H9 (cell line): ENCODE results near the gene GLMP. TPM values are rescaled to one million over a fixed set of nuclear protein-coding genes. Genes with fewer than 3 reads are reported as not detected.

Experiments
- DNase-seq: peaks from one replicate; pipeline ENCODE4 v3.0.0-alpha.2; 2017
- H2AFZ ChIP-seq: one replicate; pipeline ENCODE4 v1.6.1; 2013; ENCODE audit warnings: mild to moderate bottlenecking, low read length, control low read depth, moderate library complexity
- H2AK5ac ChIP-seq: 2 replicates; pipeline ENCODE4 v1.6.1; 2013; ENCODE audit warnings: low read length, control low read depth, mixed read lengths; ENCODE audit not compliant: insufficient read length
- H2BK120ac ChIP-seq: one replicate; pipeline ENCODE4 v1.6.1; 2013; ENCODE audit warnings: low read depth, mild to moderate bottlenecking, low read length, control low read depth, inconsistent platforms; ENCODE audit not compliant: poor library complexity, severe bottlenecking
- H2BK12ac ChIP-seq: 2 replicates; pipeline ENCODE4 v1.6.1; 2013; ENCODE audit warnings: low read length, control low read depth, mixed read lengths, low read depth; ENCODE audit not compliant: insufficient read length
- H2BK15ac ChIP-seq: 2 replicates; pipeline ENCODE4 v1.6.1; 2013; ENCODE audit warnings: low read depth, low read length, control low read depth
- H2BK20ac ChIP-seq: one replicate; pipeline ENCODE4 v1.6.1; 2013; ENCODE audit warnings: low read depth, mild to moderate bottlenecking, low read length, control low read depth, inconsistent platforms; ENCODE audit not compliant: poor library complexity, severe bottlenecking
- H2BK5ac ChIP-seq: 2 replicates; pipeline ENCODE4 v1.6.1; 2013; ENCODE audit warnings: low read length, control low read depth, mixed read lengths; ENCODE audit not compliant: insufficient read length
- H3K14ac ChIP-seq: 2 replicates; pipeline ENCODE4 v1.6.1; 2013; ENCODE audit warnings: low read length, control low read depth; ENCODE audit not compliant: insufficient read depth
- H3K18ac ChIP-seq: 2 replicates; pipeline ENCODE4 v1.6.1; 2013; ENCODE audit warnings: low read depth, mild to moderate bottlenecking, mixed read lengths, low read length, control low read depth; ENCODE audit not compliant: insufficient read length
- H3K23ac ChIP-seq: 2 replicates; pipeline ENCODE4 v1.6.1; 2013; ENCODE audit warnings: low read length, control low read depth, mixed read lengths, low read depth; ENCODE audit not compliant: insufficient read length
- H3K23me2 ChIP-seq: 2 replicates; pipeline ENCODE4 v1.6.1; 2013; ENCODE audit warnings: low read depth, mild to moderate bottlenecking, mixed read lengths, low read length, control low read depth; ENCODE audit not compliant: insufficient read length, poor library complexity, severe bottlenecking
- H3K27ac ChIP-seq: 2 replicates; pipeline ENCODE4 v1.5.1; 2013; ENCODE audit warnings: low read length, control low read depth, mixed read lengths, low read depth; ENCODE audit not compliant: insufficient read length
- H3K27me3 ChIP-seq: 2 replicates; pipeline ENCODE4 v1.6.1; 2013; ENCODE audit warnings: low read length, control low read depth, inconsistent platforms; ENCODE audit not compliant: insufficient read depth
- H3K4ac ChIP-seq: 2 replicates; pipeline ENCODE4 v1.6.1; 2013; ENCODE audit warnings: low read depth, mild to moderate bottlenecking, control low read depth, inconsistent platforms, low read length, moderate library complexity
- H3K4me1 ChIP-seq: 2 replicates; pipeline ENCODE4 v1.6.1; 2013; ENCODE audit warnings: low read length, control low read depth, inconsistent platforms; ENCODE audit not compliant: insufficient read depth
- H3K4me2 ChIP-seq: 2 replicates; pipeline ENCODE4 v1.6.1; 2013; ENCODE audit warnings: low read length, control low read depth, mixed read lengths; ENCODE audit not compliant: insufficient read length, insufficient read depth
- H3K56ac ChIP-seq: 2 replicates; pipeline ENCODE4 v1.6.1; 2013; ENCODE audit warnings: low read depth, mild to moderate bottlenecking, mixed read lengths, low read length, control low read depth; ENCODE audit not compliant: insufficient read length
- H3K79me1 ChIP-seq: 2 replicates; pipeline ENCODE4 v1.6.1; 2013; ENCODE audit warnings: low read depth, mild to moderate bottlenecking, moderate library complexity, low read length, control low read depth, inconsistent platforms; ENCODE audit not compliant: insufficient read depth, poor library complexity, severe bottlenecking
- H3K79me2 ChIP-seq: 2 replicates; pipeline ENCODE4 v1.6.1; 2013; ENCODE audit warnings: low read length, control low read depth, inconsistent platforms; ENCODE audit not compliant: insufficient read depth
- H3K9ac ChIP-seq: 2 replicates; pipeline ENCODE4 v1.6.1; 2013; ENCODE audit warnings: low read length, control low read depth, mixed read lengths; ENCODE audit not compliant: insufficient read length; ENCODE audit errors: extremely low read depth
- H3K9me3 ChIP-seq: one replicate; pipeline ENCODE4 v1.6.1; 2013; ENCODE audit warnings: low read depth, low read length, inconsistent platforms; ENCODE audit not compliant: control insufficient read depth
- H3T11ph ChIP-seq: one replicate; pipeline ENCODE4 v1.6.1; 2013; ENCODE audit warnings: mild to moderate bottlenecking, low read length, control low read depth, inconsistent platforms
- H4K20me1 ChIP-seq: one replicate; pipeline ENCODE4 v1.6.1; 2013; ENCODE audit not compliant: control insufficient read depth, insufficient read length, insufficient read depth
- H4K5ac ChIP-seq: 2 replicates; pipeline ENCODE4 v1.6.1; 2013; ENCODE audit warnings: low read depth, mild to moderate bottlenecking, mixed read lengths, low read length, control low read depth; ENCODE audit not compliant: insufficient read length
- H4K8ac ChIP-seq: replicated peaks from 2 replicates; pipeline ENCODE4 v1.6.1; 2013; ENCODE audit warnings: low read length, control low read depth, mixed read lengths, low read depth; ENCODE audit not compliant: insufficient read length
- H4K91ac ChIP-seq: 2 replicates; pipeline ENCODE4 v1.6.1; 2013; ENCODE audit warnings: low read depth, mild to moderate bottlenecking, moderate library complexity, mixed read lengths, low read length, control low read depth; ENCODE audit not compliant: insufficient read length
- H3K27ac Mint-ChIP-seq, 3 experiments: 2 replicates in 2 of 3; 3 replicates in 1 of 3; pipeline ENCODE4 v1.8.0; 2020 to 2021; ENCODE audit warnings: mixed read lengths in 3 of 3, mild to moderate bottlenecking in 1 of 3, moderate library complexity in 1 of 3
- H3K27me3 Mint-ChIP-seq: 2 replicates; pipeline ENCODE4 v1.8.0; 2021; ENCODE audit warnings: low read depth, mild to moderate bottlenecking, moderate library complexity, mixed read lengths
- H3K36me3 Mint-ChIP-seq, 3 experiments: 2 replicates in 2 of 3; 3 replicates in 1 of 3; pipeline ENCODE4 v1.8.0; 2020 to 2021; ENCODE audit warnings: low read depth in 3 of 3, mixed read lengths in 3 of 3; ENCODE audit not compliant: insufficient read depth in 1 of 3
- H3K4me1 Mint-ChIP-seq, 2 experiments: 2 replicates each; pipeline ENCODE4 v1.8.0; 2020; ENCODE audit warnings: mixed read lengths in 2 of 2
- H3K4me3 Mint-ChIP-seq, 2 experiments: 2 replicates in 1 of 2; 3 replicates in 1 of 2; pipeline ENCODE4 v1.8.0; 2020 to 2021; ENCODE audit warnings: mild to moderate bottlenecking in 2 of 2, mixed read lengths in 2 of 2, moderate library complexity in 1 of 2
- H3K9me3 Mint-ChIP-seq, 2 experiments: 2 replicates in 1 of 2; 3 replicates in 1 of 2; pipeline ENCODE4 v1.8.0; 2020; ENCODE audit warnings: mild to moderate bottlenecking in 2 of 2, mixed read lengths in 2 of 2, moderate library complexity in 1 of 2
- CTCF ChIP-seq: fragments of 200-600 bp; sonication (generic); conservative IDR thresholded peaks from 3 replicates; pipeline ENCODE4 v1.8.0; 2021; ENCODE audit warnings: antibody characterized with exemption, mild to moderate bottlenecking
- WGBS: extraction: QIAGEN DNeasy Blood & Tissue Kit; methylation state at CpG from one replicate; pipeline ENCODE4 v1.1.7; 2013; ENCODE audit warnings: missing lambda C conversion rate, low lambda C conversion rate, mixed read lengths; ENCODE audit not compliant: insufficient read length; ENCODE audit errors: extremely low coverage; 5-methylcytosine and 5-hydroxymethylcytosine counted together
- total RNA-seq: library from RNA; stranded (reverse); gene quantifications from 2 replicates; pipeline ENCODE4 v1.2.1, GENCODE V29; 2021

Gene GLMP
- total RNA-seq, 1 experiment from 2014 or later: 49.2 TPM

DNA sequence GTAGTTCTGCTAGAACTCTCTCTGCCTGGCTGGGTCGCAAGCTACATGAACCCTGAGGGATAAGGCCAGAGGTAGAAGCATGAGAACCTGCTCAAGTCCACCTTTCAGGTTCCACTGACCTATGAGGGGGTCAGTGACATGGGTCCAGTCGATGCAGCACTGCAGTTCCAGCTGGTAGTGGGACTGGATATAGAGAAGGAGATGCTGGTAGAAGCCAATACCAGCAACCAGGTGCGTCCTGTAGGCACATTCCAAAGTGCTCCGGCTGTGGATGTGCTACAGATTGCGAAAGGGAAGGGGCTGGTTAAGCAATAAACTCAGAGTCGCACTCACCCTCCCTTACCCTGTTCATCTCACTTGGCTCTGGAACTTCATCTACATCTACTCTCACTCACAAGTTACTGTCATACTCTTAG is 18.5 kb downstream of the GLMP start:
- Mint-ChIP-seq H3K36me3 (peaks cover 57 to 76% (median 69%) of the 10 kb centered on the region in 3 experiments; a peak in 6 of 7 replicates), H3K4me3 (no peak overlapping the region), H3K27me3 (no peaks in the 10 kb centered on the region), H3K9me3 (no peaks in the 10 kb centered on the region), H3K27ac (no peak overlapping the region), H3K4me1 (peaks cover 10% of the 10 kb centered on the region in 2 experiments)
- no peak overlapping the region for H3K23ac ChIP-seq
- H2BK120ac ChIP-seq: no peak overlapping the region
- no peak overlapping the region for H2AFZ ChIP-seq
- no peak overlapping the region for H2BK20ac ChIP-seq
- H3K79me1 ChIP-seq: peaks cover 5% of the 10 kb centered on the region
- no peak overlapping the region for H3K18ac ChIP-seq
- no CpG with 5 or more reads among the region's 6 CpGs for WGBS
- H3K9me3 ChIP-seq: no peaks in the 10 kb centered on the region
- peaks cover 21% of the 10 kb centered on the region for H3K79me2 ChIP-seq
- H4K91ac ChIP-seq: no peak overlapping the region
- no peak overlapping the region for H3K9ac ChIP-seq
- H2BK5ac ChIP-seq: no peak overlapping the region
- no peak overlapping the region for H2AK5ac ChIP-seq
- no peak overlapping the region for H3K4ac ChIP-seq
- H4K8ac ChIP-seq: no peak overlapping the region
- no peak overlapping the region for H3K4me2 ChIP-seq
- no peak overlapping the region for H3K56ac ChIP-seq
- peaks cover 6% of the 10 kb centered on the region for H3K23me2 ChIP-seq
- no peak for TF ChIP-seq CTCF
- H3K14ac ChIP-seq: no peak overlapping the region
- no peak overlapping the region for H3T11ph ChIP-seq
- no peak for DNase-seq
- no peaks in the 10 kb centered on the region for H3K27me3 ChIP-seq
- no peak overlapping the region for H2BK12ac ChIP-seq
- no peaks in the 10 kb centered on the region for H3K4me1 ChIP-seq
- no peak overlapping the region for H4K5ac ChIP-seq
- H3K27ac ChIP-seq: no peak overlapping the region
- H4K20me1 ChIP-seq: no peaks in the 10 kb centered on the region
- H2BK15ac ChIP-seq: no peak overlapping the region
